Activated CD8-positive, alpha-beta memory T cell treated with anti-CD3 and anti-CD28 coated beads for 48 hours (primary cell): Measurements from ENCODE around the gene SOD3.

Experiments
- DNase-seq, 3 experiments: peaks; one replicate each; pipeline ENCODE4 v3.0.0-alpha.2; 2020; ENCODE audit warnings: low read depth in 2 of 3, low spot score in 2 of 3

SOD3 gene

GRCh38 chr4:24840826-24841543 is 45.6 kb downstream of the SOD3 start:
- no peak for DNase-seq

- no peak for DNase-seq
These were observed 47.0 kb downstream of the SOD3 start for GRCh38 chr4:24842356-24842755.

GRCh38 chr4:24843096-24843495 is 47.7 kb downstream of the SOD3 start:
- DNase-seq, result no peak

GRCh38 chr4:24845132-24845531 is 49.8 kb downstream of the SOD3 start:
- DNase-seq, result no peak

- DNase-seq, result no peak
These were observed 50.5 kb downstream of the SOD3 start for GRCh38 chr4:24845902-24846301.

DNA sequence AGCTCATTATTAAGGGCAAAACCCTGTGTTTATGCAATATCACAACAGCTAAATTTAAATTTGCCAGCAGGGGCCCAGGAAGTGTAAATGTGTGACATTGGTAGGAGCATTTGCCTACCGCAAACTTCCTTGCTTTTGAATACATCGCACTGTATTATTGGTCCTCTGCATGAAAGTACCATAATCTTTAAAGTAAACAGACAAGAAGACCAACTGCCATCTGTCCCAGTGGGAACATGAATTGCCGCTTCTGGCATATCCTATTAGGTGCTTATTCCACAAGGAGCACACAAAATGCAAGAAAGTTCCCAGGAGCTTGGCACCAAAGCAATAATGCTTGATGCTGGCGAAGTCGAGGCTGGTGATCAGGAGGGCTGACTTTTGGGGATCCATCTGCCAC is 51.3 kb downstream of the SOD3 start:
- no peak for DNase-seq

DNA sequence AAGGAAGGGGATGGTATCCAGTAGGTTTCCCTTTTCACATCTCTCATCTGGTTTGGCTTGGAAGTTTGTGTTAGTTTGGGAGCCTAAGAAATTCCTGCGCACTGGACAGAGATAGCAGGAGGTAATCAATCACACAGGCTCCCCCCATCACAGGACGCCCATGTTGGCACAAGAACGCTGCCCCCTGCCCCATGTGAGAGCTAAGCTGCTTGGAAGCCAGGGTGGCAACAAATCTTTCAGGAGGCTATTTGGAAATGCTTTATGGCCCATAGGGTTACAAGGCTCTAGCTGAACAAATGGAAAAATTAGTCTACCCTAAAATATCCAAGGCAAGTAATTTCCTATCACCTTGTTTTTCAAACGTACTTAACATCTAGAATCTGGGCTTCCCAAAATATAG is 54.0 kb downstream of the SOD3 start:
- no peak for DNase-seq

DNA sequence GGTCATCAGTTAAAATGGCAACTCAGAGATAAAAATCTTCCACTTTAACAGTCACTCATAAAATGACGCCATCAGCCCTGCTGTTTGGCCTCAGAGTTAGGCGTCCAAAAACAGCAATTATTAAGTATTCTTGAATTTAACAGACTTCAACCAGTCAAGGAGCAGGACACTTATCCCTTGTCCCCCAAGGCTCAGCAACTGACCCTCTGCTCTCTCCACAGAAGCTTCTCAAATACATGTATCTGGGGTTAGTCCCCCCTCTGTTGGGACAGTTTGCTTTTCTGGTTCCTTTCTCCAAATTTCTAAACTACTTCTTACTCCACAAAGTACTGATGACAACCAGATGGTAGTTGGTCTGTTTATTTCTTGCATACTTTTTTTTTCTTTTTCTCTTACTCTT is 54.4 kb downstream of the SOD3 start:
- no peak for DNase-seq
